ENCODE data around the gene STX10.

GRCh38 chr19:13112555-13112954 lies 37.6 kb downstream of the STX10 start:
- no peak for TF ChIP-seq TAF1 (IDR thresholded peaks at IDR 0.05; ENCODE audit: borderline replicate concordance, low read depth, low read length)
- TF ChIP-seq POLR2A (IDR thresholded peaks at IDR 0.05; ENCODE audit: low read depth, low read length), result no peak
- no peak for TF ChIP-seq POLR2AphosphoS5 (IDR thresholded peaks at IDR 0.05; ENCODE audit: low read depth, low read length)
